HG02943 (cell line): Measurements from ENCODE around the gene SLC25A17.
"Not testable (repeated sequence)": the region's sequence is repeated elsewhere in the genome, so short reads cannot be mapped to it uniquely, and the experiment has no call there.

Experiments used
- ATAC-seq: cut with Tn5 transposase; IDR thresholded peaks from one replicate; pipeline ENCODE4 v1.9.1; 2021; ENCODE audit warnings: mild to moderate bottlenecking, low read depth, moderate library complexity; ENCODE audit not compliant: unreplicated experiment

Gene SLC25A17

DNA sequence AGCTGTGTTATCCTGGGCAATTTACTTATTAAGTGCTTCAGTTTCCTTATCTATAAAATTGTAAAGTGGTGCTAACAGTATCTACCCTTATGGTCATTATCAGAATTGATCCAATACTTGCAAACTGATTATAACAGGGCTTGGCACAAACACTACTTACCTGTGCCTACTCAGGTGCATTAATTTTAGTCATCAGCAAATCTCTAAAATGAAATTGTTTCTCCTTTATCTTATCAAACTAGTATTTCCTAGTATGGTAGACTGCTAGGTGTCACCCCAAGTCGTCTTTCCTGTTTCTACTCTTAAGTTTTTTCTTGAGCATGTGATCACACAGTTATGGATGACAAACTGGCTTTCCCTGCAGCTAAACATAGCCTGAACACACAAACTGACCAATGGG lies 4.3 kb upstream of the SLC25A17 start:
- ATAC-seq, result no peak

DNA sequence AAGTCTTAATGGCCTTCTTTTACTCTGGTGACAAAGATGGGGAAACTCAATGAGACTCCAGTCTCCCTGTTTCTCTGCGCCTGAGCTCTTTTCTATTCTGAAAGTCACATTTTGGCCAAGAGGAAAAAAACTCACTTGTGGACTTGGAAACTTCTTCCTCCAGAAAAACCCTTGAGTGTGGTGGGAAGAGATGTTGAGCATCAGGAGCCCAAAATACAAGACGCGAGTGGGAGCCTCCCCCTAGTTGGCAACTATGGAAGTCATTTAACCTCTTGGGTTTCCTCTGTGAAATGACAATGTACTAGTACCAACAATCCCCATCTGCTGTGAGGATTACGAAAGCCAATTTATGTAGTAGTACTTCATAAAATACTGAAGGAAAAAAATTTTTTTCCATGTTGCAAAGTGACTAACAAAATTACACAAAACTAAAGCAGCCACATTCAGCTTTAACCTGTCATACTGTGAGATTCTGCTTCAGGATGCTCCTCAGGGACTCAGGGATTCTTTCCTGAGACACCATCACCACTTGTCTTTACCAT lies 524 bp upstream of the SLC25A17 start:
- no peak for ATAC-seq

DNA sequence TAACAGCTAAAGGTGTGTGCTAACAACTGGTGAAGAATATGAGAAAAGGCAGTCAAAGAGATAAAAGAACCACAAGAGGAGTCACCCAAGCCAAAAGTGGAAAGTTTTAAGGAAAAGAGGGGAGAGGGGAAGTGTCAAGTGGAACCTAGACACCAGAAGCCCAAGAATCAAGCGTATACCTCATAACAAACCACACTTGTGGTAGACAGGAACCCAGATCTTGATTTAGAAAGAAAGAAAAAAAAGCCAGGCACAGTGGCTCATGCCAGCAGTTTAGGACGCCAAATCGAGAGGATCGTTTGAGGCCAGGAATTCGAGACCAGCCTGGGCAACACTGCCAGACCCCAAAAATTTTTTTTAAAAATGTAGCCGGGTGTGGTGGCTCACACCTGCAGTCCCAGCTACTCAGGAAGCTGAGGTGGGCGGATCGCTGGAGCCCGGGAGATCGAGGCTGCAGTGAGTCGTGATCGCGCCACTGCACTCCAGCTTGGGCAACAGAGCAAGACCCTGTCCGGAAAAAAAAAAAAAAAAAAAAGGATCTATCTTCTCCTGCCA lies 877 bp downstream of the SLC25A17 start:
- ATAC-seq, result no peak

DNA sequence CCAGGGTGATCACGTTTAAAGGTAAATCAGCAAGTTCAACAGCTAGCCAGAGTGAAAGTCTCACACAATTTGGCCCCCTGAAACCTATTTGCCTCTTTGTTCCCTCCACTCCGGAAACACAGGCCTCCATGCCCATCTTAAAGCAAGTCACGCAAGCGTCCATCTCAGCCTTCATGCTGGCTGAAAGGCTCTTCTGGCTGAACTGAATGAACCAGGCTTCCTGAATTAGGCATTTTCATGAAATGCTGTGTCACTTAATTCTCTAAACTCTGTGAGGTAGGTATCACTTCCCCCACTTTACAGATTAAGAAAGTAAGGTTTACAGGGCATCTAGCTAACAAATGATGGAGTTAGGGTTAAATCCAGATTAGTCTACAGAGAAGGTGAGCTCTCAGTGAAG lies 1.4 kb downstream of the SLC25A17 start:
- ATAC-seq, result no peak

DNA sequence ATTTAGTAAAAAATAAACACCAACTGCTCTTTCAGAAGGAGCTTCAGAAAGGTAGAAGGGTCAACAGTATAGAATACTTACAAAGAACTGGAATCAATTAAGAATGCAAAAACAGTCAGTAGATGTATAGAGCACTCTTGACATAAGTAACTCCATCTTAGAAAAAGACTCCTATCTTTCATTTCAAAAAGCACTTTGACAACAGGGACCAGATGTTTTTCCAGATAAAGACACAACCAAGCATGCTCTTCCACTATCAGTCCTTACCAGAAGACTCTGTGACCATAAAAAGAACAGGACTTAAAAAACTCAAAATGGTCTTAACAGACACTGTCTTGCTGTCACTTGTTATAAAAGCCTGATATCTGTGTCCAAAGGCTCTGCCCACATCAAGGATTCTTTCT lies 5.2 kb downstream of the SLC25A17 start:
- no peak for ATAC-seq

DNA sequence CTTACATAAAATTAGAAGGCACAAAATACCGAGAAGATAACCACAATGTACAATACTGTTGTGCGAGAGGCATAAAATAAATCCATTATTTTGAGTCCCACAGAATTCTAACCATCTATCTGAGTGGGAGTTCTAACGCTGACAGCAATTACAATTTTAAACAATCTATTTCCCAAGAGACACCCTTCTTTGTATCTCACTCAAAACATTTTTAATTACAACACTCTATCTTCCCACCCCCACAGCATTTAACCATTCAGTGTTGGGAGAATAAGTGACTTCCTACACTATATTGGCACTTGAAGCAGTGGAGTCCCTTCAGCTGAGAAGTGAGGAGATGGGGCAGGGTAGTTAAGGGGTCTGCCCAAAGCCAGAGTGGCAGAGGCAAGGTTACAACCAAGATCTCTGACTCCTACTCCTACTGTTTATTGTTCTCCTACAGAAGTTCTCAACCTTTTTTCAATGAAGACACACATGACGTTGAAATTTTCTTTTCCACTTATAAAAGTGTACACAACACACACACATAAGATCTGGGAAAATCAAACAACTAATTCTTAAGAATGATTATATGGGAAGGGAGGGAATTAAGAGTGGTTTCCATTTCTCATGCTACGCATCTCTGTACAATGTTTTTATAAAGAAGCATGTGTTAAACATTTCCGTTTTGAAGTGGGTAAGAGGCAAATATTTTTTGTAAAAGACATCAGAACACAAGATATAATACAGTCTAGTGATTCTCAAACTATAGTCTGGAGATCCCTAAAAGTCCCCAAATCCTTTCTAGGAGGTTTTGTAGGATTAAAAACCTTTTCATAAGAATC lies 10.9 kb downstream of the SLC25A17 start:
- ATAC-seq, result no peak

DNA sequence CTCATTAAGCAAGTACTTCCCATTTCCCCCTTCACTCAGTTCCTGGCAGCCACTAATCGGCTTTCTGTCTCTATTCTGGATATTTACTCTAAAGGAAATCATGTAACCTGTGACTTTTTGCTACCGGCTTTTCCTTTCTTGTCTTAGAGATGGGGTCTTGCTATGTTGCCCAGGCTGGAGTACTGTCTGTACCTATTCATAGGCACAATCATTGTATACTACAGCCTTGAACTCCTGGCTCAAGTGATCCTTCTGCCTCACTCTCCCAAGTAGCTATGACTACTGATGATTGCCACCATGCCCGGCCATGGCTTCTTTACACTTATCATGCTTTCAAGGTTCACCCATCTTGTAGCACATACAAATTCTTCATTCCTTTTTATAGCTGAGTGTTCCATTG lies 12.4 kb downstream of the SLC25A17 start:
- ATAC-seq, result no peak

DNA sequence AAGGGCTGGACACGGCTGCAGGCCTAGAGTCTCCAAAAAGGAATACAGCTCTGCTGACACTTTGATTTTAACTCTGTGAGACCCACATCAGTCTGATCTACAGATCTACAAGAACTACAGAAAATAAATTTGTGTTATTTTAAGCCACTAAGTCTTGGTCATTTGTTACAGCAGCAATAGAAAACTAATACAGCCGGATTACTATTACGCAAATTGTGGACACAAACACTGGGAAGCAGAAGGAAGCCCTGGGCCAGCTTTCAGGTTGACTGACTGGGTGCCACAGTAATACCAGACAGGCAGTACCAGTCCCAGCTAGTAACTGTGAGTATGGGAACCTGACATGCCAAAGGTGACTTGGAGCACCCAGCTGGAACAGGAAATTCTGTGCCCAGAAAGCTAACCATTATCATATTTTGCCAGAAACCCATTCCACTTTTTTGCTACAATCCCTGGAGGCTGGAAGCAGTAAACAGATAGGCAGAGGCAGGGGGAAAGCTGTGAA lies 13.4 kb downstream of the SLC25A17 start:
- no peak for ATAC-seq

DNA sequence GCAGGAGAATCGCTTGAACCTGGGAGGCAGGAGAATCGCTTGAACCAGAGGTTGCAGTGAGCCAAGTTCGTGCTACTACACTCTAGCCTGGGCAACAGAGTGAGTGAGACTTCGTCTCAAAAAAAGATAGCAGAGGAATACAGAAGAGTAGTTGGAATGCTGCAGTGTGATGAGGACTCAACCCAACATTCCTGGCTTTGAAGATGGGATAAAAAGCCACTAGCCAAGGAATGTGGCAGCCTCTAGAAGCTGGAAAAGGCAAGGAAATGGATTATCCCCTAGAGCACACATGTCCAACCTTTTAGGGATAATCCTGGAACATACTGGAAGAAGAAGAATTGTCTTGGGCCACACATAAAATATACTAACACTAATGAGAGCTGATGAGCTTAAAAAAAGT lies 13.9 kb downstream of the SLC25A17 start:
- ATAC-seq, result no peak

DNA sequence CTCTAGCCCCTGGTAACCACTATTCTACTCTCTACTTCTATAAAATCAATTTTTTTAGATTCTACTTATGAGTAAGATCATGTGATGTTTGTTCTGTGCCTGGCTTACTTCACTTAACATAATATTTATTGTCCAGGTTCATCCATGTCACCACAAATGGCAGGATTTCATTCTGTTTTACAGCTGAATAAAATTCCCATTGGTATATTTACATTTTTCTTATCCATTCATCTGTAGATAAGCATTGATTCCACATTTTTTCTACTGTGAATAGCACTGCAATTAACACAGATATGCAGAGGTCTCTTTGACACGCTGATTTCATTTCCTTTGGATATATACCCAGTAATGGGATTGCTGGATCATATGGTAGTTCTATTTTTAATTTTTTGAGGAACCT lies 15.8 kb downstream of the SLC25A17 start:
- ATAC-seq, result no peak

DNA sequence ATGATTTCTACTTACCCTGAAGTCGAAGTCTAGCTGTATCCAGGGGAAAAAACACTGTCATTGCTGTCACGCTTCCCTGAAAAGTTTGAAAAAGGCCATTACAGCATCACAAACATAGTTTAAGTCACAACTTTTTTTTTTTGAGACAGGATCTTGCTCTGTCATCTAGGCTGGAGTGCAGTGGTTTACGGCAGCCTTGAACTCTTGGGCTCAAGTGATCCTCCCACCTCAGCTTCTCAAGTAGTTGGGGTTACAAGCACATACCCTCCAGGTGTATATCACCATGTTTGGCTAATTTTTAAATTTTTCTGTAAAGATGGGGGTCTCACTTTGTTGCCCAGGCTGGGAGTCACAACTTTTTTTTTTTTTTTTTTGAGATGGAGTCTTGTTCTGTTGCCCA lies 20.1 kb downstream of the SLC25A17 start:
- no peak for ATAC-seq

DNA sequence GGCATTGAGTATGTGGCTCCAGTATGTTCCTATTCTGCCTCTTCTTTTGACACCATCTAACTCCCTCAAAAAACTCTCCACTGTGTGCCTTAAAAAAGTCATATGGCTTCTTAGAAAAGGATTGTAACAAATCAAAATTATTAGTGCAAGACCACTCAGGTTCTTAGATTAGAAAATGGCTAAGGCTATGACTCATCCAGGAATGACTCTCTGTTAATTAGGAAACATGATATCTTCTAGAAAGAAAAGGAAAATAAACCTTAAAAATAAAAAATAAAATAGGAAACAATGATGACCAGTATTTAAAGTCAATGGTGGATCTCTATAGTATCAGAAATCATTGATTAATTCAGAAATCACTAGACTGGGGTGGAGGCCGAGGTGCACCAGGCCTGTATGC lies 21.7 kb downstream of the SLC25A17 start:
- no peak for ATAC-seq

DNA sequence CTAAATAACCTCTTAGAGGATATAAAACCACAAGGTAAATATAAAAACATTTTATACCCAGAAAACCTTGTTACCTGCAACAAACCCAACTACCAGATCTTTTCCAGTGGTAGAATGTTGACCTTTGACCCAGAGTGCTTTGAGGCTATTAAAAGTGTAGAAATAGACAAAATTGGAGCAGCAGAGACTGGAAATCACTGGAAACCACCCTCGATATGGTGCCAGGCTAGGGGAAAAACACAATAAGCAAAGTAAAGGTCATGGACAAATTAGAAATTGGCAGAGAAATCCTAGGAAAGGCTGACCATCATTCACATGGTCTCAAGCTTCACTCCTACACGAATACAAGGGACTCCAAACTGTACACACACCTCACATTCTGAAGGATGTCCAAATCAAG lies 26.7 kb downstream of the SLC25A17 start:
- ATAC-seq, result no peak

DNA sequence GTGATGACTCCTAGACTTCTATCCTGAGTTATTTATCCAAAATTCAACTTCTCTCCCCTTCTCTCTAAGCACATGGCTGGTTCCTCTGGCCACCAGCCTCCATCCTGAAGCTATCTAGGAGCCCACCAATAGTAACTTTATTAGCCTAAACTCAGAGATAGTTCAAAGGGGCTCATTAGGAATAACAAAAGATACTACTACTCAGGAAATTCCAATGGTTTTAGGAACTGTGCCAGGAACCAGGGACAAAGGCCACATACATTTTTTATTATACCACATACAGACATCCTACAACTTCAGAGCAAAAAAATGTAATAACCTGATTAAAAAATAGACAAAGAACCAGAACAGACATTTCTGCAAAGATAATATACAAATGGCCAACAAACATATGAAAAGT lies 27.9 kb downstream of the SLC25A17 start:
- no peak for ATAC-seq

DNA sequence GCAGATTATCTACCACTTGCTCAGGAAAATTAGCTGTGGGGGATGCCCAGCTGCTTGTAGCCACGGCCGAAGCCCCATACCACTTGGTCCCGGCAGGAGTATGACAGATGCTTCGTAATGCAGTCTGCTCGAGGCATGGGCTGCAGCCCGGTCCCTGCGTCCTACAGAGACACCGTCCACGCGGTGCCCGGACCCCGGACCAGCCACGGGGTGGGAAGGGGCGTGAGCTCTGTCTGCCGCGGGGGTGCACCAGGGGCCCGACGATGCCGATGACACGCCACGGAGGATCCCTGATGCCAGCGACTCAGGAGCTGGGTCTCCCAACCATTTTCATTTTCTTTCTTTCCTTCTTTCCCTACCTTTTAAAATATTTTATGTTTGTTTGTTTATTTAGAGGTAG lies 30.0 kb downstream of the SLC25A17 start:
- no peak for ATAC-seq

DNA sequence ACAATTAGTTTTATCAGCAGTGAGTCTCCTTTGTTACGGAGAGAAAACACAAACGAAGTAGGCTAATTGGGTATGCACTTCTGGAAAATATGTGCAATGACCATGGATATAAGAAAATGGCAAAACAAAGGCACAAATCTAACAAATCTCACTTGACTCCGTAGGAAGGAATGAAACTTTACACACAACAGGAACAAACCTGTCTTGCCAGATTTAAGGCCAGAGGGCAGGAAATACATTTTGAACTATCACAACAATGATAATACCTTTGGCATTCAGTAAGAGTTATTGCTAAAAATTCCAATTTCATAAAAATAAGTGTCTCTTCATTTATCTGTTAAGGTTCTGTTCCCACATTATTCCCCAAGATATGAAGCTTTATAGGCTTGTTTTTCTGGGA lies 36.6 kb downstream of the SLC25A17 start:
- ATAC-seq, result no peak

DNA sequence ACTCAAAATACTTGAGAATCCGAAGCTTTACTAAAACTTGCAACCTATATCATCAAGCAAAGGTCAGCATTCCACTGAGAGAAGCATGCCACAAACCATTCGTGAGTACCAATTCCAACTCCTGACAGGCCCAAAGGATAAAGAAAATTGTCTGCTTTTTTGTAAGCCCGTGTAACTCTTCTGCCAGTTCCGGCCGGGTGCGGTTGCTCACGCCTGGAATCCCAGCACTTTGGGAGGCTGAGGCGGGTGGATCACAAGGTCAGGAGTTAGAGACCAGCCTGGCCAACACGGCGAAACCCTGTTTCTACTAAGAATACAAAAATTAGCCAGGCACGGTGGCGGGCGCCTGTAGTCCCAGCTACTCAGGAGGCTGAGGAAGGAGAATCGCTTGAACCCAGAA lies 37.4 kb downstream of the SLC25A17 start:
- ATAC-seq, result not testable (repeated sequence)

DNA sequence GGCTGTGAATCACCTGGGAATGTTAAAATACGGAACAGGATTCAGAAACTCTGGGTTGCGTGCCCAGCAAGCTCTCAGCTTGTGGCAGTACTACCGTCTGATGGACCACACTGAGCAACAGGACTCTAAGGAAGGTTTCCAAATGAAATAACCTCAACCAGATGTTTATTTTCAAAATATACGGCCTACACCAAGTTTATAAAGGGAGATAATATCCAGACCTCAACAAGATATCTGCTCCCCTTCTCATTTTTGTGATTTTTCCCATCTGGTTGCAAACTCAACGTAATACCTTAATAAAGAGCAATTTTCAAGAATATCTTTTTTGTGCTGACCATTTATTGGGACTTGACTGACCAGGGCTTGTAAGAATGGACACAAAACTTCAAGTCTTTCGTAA lies 49.4 kb downstream of the SLC25A17 start:
- ATAC-seq, result no peak

DNA sequence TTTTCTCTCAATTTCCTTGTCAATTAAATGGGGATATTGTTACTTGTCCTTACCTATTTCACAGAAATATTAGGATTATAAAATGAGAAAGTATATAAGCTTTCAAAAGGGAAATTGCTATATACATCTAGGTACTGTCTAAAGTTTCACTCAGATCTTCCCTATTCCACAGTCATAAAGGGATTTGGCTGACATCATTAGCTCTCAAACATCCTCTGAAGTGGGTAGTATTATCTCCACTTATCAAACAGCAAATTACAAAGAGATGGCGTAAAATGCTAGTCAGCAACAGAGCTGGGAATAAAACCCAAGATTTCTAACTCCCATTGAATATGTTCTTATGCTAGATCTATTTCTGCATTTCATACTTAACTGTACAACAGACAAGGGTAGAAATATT lies 50.9 kb downstream of the SLC25A17 start:
- no peak for ATAC-seq

DNA sequence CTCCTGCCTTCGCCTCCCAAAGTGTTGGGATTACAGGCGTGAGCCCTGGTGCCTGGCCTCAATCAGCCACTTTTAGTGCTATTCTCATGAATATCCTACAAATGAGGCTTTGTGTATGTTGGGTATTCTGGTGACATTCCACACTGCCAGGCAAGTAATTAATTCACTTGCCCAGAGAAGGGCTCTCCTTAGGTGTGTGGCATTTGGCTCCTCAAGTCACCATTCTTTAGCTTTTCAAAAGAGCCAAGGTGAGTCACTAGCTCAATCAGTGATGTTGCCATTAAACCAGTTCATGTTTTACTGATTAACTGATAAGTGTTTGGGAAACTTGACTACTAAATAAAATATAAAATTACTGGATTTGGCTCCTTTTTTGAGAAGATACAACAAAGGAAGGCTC lies 52.2 kb downstream of the SLC25A17 start:
- no peak for ATAC-seq

DNA sequence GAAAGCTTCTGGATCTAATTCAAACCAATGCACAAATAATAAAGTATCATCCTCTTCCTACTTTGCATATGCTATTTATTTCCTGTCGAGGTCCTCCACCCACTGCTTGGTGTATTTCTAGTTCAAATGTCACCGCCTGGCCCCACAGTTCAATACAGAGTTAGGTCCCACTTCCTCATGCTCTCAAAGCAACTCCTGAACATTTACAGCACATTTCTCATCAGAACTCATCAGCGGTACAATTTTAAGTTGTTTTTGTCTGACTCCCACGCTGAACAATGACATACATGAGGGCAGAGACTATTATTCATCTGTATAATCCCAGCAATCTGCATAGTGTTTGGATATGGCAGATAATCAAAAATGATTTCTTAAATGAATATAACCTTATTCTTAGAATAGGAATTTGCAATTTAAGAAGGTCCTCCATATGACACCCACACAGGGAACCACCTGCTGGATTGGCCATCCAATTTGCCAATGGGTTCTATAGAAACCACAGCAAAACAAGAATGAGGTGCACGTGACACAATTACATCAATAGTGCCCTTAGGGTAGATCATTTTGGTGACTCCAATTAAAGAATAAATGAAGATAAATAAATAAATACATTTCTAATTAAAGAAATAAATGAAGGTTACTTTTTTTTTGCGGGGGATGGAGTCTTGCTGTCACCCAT lies 54.2 kb downstream of the SLC25A17 start:
- ATAC-seq, result no peak
